HFFc6 (cell line): ENCODE data around the gene RGS4. TPM values are rescaled to one million over a fixed set of nuclear protein-coding genes. Genes with fewer than 3 reads are reported as not detected.

Source experiments
- DNase-seq: peaks from one replicate; pipeline ENCODE4 v3.0.0-alpha.2; 2018
- H3K27ac Mint-ChIP-seq: 2 replicates; pipeline ENCODE4 v1.8.0; 2020; ENCODE audit warnings: mild to moderate bottlenecking, mixed read lengths
- H3K27me3 Mint-ChIP-seq: 2 replicates; pipeline ENCODE4 v1.8.0; 2021; ENCODE audit warnings: mild to moderate bottlenecking, moderate library complexity, mixed read lengths; ENCODE audit not compliant: insufficient read depth
- H3K36me3 Mint-ChIP-seq: 2 replicates; pipeline ENCODE4 v1.8.0; 2021; ENCODE audit warnings: low read depth, mixed read lengths
- H3K4me1 Mint-ChIP-seq: 2 replicates; pipeline ENCODE4 v1.8.0; 2020; ENCODE audit warnings: low read depth, mixed read lengths
- H3K4me3 Mint-ChIP-seq: 2 replicates; pipeline ENCODE4 v1.8.0; 2020; ENCODE audit warnings: mild to moderate bottlenecking, moderate library complexity, mixed read lengths
- H3K9me3 Mint-ChIP-seq: 2 replicates; pipeline ENCODE4 v1.8.0; 2020; ENCODE audit warnings: mild to moderate bottlenecking, mixed read lengths
- long read RNA-seq: library from polyadenylated mRNA; unstranded; transcript quantifications from one replicate; pipeline ENCODE4 v2.0.0, GENCODE V29; 2019
- total RNA-seq, 6 experiments: library from RNA; stranded (reverse); fragmentation: NEBNext Ultra II Directional; extraction: Animal tissue kit (Norgen Biotek cat#: 25700); gene quantifications; 2 replicates in 1 of 6; 3 replicates in 5 of 6; pipeline ENCODE4 v1.2.3, GENCODE V29; 2021
- TF ChIP-seq, protein P1 (sequence below): fragments of 200-600 bp; sonication (generic); IDR thresholded peaks from 2 replicates; pipeline ENCODE4 v1.5.0; 2021; ENCODE audit warnings: antibody characterized with exemption, mild to moderate bottlenecking

RGS4 gene
- 10 to 100 TPM; 32.3 to 48.6 (median 37.3) TPM for total RNA-seq
- long read RNA-seq, transcript RGS4-203 (5 exons, 3,200 nt) = major isoform, 17 of 26 reads
- long read RNA-seq, partial matches to known transcripts = 1 of 26 reads
- long read RNA-seq, other reads (novel, unspliced or antisense) = 4 of 26 reads

GRCh38 chr1:163069142-163069541, at the start of gene RGS4:
Gene RGS4 (plus strand): TSS chr1:163069361. CDS start chr1:163069485, 124 bp downstream.
- peaks cover 61% of the 10 kb centered on the region for H3K4me1 Mint-ChIP-seq
- peak within 1 kb of the TSS; percentile 90 for H3K4me3 Mint-ChIP-seq
- TF ChIP-seq, protein P1, sequence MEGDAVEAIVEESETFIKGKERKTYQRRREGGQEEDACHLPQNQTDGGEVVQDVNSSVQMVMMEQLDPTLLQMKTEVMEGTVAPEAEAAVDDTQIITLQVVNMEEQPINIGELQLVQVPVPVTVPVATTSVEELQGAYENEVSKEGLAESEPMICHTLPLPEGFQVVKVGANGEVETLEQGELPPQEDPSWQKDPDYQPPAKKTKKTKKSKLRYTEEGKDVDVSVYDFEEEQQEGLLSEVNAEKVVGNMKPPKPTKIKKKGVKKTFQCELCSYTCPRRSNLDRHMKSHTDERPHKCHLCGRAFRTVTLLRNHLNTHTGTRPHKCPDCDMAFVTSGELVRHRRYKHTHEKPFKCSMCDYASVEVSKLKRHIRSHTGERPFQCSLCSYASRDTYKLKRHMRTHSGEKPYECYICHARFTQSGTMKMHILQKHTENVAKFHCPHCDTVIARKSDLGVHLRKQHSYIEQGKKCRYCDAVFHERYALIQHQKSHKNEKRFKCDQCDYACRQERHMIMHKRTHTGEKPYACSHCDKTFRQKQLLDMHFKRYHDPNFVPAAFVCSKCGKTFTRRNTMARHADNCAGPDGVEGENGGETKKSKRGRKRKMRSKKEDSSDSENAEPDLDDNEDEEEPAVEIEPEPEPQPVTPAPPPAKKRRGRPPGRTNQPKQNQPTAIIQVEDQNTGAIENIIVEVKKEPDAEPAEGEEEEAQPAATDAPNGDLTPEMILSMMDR = peak; percentile 84
- H3K27ac Mint-ChIP-seq = peak within 1 kb of the TSS; percentile 89
- peak; percentile 98 for DNase-seq
- no peaks in the 10 kb centered on the region for H3K9me3 Mint-ChIP-seq
- no peaks in the 10 kb centered on the region; the same call in none of the 2 replicates for H3K27me3 Mint-ChIP-seq
- peaks cover 26% of the 10 kb centered on the region for H3K36me3 Mint-ChIP-seq

- TF ChIP-seq, protein P1 = no peak
- Mint-ChIP-seq H3K9me3 (peaks cover 14% of the 10 kb centered on the region), H3K4me3 (no peak overlapping the region), H3K27ac (no peak overlapping the region), H3K4me1 (no peaks in the 10 kb centered on the region), H3K27me3 (no peaks in the 10 kb centered on the region), H3K36me3 (peaks cover 19% of the 10 kb centered on the region)
- no peak for DNase-seq
These were observed 47.0 kb upstream of the RGS4 start for GRCh38 chr1:163022129-163022528.

DNA sequence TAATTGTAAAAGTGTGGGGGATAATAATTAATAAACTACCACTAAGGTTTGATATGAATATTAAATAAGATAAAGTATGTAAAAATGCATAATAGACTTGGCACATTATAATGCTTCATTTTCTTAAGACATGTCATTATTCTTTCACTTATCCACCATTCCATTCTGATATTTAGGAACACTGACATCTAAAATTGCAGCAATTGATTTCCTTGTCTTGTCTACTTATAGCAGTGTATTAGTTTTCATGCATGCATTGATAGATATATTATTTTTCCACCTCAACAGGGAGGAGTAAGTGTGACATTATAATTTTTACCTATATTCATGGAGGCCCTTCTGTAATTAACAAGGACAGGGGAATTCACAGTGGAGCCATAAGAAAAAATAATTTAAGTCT, 41.6 kb upstream of the RGS4 start:
- Mint-ChIP-seq H3K9me3 (peaks cover 9% of the 10 kb centered on the region), H3K4me3 (no peak overlapping the region), H3K36me3 (peaks cover 9% of the 10 kb centered on the region), H3K4me1 (no peaks in the 10 kb centered on the region), H3K27ac (no peak overlapping the region), H3K27me3 (no peaks in the 10 kb centered on the region; the same call in 1 of the 2 replicates)
- TF ChIP-seq, protein P1 = no peak
- no peak for DNase-seq

- Mint-ChIP-seq H3K36me3 (no peaks in the 10 kb centered on the region), H3K27me3 (no peaks in the 10 kb centered on the region; the same call in 1 of the 2 replicates), H3K27ac (no peak overlapping the region), H3K4me3 (no peak overlapping the region), H3K9me3 (no peaks in the 10 kb centered on the region), H3K4me1 (peaks cover 21% of the 10 kb centered on the region)
- TF ChIP-seq, protein P1 = no peak
- no peak for DNase-seq
These were observed 39.3 kb upstream of the RGS4 start for GRCh38 chr1:163029901-163030300.

DNA sequence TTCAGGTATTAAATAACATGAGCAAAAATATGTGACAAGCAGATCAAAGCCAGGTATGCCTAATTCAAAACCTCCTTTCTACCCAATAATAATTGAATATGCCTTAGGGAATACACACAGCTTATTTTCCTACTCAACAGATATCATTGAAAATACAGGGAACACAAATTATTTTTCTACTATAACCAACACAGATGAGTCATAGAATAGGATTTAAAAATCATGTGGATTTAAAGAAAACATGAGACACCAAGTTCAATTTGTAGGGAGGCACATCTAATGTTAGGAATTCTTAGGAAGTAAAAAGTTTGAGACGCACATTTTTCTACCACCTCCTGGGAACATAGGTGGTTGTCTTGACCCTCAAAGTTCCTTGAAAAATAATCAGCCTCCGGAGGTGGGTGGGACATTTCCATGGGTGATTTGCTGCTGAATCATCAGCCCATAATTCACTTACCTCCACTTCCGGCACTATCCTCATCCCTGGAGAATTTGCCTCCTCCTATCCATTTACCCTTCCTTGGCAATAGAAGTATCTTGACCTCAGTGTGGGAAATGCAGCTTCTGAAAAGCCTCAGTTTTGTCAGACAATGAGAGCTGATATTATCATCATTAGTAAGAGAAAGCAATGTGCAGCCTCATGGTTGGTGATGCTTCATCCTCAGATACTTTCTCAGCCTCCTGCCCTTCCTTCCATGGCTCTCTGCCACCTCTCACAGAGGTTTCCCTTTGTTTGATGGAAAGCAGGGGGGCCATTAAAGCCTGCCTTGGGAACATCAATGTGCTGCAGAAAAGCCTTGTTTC, 33.5 kb upstream of the RGS4 start:
- H3K4me1 Mint-ChIP-seq = peaks cover 67% of the 10 kb centered on the region
- H3K27ac Mint-ChIP-seq = peak overlapping the region; percentile 79
- H3K27me3 Mint-ChIP-seq = peaks cover 2% of the 10 kb centered on the region; the same call in 1 of the 2 replicates
- DNase-seq = peak; percentile 96
- no peaks in the 10 kb centered on the region for H3K9me3 Mint-ChIP-seq
- H3K4me3 Mint-ChIP-seq = peak overlapping the region; percentile 30
- H3K36me3 Mint-ChIP-seq = no peaks in the 10 kb centered on the region
- TF ChIP-seq, protein P1 = no peak
